SHP77 (cell line): Measurements from ENCODE around the gene RPL3.

Experiments used
- DNase-seq, 2 experiments: peaks; one replicate each; lab custom pipeline; 2025; lab: John Stamatoyannopoulos, UW

Gene RPL3

DNA sequence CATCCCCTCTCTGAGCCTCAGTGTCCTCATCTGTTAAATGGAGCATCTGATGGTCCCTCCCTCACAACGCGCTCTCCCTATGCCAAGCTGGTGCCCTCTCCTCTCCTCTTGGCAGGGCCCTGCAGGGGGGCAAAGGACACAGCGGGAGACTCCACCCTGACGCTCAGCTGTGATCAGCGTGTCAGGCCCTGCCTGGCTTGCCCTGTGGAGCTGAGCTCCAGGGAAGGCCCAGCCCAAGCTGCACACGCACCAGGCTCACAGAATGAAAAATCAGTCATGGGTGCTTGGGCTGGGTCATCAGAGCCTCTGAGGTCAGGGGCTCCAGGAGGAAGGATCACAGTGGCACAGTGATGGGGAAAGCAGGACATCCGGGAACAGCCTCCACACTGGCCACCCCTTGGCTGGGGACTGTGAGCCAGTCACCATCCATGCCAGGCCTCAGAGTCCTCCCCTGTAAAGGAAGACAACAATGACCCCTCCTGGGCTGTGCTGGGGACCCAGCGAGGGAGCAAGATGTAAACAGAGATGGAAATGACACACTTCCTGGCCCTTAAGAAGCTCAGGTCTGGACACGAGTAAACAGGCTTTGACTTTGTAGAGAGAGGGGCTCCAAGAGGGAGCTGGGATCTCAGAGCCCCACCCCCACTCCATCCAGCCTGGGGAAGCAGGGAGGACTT, 36.6 kb downstream of the RPL3 start:
- no peak for DNase-seq

DNA sequence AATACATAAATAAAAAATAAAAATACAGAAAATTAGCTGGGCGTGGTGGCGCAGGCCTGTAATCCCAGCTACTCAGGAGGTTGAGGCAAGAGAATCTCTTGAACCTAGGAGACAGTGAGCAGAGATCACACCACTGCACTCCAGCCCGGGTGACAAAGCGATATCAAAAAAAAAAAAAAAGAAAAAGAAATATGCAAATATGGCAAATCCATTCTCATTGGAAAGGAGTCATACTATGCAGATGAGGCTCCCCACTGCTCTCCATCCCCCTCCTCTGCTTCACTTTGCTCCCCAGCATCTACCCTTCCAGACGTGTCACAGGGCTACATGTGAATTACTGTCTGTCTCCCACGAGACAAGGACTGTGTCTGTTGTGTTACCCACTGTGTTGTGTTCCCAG, 38.3 kb downstream of the RPL3 start:
- DNase-seq: no peak

DNA sequence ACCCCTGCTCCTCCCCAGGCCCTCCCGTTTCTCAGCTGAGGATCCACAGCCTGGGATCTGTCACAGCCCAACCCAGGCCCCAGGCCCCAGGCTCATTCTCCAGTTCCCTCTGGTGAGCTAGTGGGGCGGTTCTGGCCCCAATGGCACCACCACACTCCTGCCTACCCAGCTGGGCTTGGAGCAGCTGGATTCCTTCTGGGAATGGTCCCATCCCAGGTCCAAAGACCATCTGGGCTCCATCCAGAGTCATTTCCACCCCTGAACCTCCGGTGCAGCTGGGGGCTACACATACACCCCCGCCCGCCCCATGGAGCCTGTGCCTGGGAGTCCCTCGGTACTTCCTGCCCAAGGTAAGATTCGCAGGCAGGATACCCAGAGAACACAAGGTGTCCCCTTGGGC, 39.2 kb downstream of the RPL3 start:
- no peak for DNase-seq

DNA sequence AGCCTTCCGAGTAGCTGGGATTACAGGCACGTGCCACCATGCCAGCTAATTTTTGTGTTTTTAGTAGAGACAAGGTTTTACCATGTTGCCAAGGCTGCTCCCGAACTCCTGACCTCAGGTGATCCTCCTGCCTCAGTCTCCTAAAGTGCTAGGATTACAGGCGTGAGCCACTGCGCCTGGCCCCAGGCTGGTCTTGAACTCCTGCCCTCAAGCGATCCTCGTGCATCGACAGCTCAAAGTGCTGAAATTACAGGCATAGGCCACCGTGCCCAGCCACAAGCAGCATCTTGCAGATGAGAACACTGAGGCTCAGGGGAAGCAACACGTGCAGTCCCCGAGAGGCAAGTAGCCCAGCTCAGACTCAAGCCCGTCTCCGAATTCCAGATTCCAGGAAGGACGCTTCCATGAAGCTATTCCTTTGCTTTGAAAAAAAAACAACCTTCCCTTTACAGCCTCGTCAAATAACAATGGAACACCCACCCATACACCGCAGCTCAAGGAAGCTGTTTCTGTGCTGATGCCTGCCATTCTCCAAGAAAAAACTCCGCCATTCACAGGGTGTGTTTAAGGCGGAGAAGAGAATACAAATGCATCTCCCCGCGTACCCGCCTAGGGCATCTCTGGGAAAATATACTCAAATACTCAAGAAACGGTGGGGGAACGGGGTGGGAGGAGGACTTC, 40.1 kb downstream of the RPL3 start:
- no peak for DNase-seq

DNA sequence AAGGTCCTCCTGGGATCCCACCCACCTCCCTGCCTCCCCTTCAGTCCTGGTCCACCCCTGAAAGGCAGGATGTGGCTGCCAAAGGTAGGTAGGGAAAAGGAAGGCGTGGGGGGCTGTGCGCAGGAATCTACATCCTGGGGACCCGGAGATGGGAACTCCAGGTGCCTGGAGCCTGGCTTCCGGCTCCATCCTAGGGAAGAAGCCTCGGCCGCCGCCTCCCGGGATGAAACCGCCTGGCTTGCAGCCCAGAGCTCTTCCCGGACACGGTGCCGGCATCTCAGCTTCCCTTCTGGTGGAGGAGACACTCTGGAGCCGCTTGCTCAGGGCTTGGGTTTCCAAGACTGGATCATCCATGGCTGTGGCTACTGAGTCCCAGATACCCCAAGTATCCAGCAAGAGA, 41.4 kb downstream of the RPL3 start:
- no peak for DNase-seq

DNA sequence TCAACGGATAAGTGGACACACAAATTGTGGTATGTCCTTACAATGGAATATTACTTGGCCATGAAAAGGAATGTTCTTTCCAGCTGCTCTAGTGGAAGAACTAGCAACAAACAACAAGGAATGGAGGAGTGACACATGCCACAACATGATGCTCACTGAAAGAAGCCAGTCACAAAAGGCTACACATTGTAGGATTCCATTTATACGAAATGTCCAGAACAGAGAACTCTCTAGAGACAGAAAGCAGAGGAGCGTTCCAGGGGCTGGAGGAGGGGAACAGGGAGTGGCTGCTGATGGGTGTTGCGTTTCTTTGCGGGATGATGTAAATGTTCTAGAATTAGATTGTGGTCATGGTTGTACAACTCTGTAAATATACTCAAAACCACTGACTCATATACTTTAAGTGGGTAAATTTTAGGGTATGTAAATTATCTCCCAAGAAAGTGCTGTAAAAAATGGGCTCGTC, 42.2 kb downstream of the RPL3 start:
- no peak for DNase-seq

DNA sequence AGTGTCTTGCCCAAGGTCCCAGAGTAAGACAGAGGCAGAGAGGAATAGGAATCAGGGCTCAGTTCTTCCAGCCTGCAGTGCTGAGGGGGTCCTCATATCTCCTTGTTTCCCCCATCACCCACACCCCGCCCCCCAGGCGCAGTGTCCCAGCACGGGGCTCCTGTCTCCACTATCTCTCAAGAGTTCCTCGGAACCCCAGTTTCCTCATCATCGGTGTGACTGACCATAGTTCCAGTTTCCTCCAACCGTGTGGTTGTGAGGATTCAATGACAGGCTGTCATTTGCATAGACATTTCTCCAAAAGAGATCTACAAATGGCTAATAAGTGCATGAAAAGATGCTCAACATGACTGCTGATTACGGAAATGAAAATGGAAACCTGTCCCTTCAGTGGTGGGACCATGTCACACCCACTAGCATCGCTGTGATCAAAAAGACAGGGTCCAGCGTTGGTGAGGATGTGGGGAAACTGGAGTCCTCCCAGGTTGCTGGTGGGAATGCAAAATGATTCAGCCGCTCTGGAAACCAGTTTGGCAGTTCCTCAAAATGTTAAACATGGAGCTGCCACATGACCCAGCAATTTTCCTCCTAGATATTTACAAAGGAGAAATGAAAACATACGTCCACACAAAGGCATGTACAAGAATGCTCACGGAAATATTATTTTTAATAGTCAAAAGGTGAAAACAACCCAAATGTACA, 42.8 kb downstream of the RPL3 start:
- no peak for DNase-seq

DNA sequence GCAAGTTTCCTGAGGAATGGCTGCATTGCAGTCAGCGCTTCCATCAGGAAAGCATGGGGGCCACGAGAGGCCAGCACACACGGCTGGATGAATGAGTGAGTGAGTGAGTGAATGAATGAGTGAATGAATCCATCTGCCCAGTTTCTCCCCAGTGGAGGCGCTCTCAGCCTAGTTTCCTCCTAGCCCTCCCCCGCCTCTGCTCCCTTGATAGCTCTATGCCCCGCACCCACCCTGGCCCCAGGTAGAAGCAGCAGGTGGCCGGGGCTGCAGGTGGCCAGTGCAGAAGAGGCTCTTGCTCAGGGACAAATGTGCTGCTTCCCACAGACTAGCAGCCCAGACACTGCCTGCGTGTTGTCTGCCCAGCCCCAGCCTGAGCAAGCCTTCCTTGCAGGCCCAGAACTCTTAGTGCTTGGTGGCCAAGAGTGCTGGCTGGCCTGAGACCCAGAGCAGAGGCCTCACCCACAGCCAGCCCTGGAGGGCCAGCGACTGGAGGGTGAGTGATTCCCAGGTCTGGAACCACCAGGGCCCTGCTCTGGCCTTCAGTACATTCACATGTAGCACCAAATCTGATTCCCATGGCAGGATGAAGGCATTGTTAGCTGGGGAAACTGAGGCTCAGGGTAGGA, 43.5 kb downstream of the RPL3 start:
- DNase-seq: peak in 1 of 2 experiments; percentile 43

DNA sequence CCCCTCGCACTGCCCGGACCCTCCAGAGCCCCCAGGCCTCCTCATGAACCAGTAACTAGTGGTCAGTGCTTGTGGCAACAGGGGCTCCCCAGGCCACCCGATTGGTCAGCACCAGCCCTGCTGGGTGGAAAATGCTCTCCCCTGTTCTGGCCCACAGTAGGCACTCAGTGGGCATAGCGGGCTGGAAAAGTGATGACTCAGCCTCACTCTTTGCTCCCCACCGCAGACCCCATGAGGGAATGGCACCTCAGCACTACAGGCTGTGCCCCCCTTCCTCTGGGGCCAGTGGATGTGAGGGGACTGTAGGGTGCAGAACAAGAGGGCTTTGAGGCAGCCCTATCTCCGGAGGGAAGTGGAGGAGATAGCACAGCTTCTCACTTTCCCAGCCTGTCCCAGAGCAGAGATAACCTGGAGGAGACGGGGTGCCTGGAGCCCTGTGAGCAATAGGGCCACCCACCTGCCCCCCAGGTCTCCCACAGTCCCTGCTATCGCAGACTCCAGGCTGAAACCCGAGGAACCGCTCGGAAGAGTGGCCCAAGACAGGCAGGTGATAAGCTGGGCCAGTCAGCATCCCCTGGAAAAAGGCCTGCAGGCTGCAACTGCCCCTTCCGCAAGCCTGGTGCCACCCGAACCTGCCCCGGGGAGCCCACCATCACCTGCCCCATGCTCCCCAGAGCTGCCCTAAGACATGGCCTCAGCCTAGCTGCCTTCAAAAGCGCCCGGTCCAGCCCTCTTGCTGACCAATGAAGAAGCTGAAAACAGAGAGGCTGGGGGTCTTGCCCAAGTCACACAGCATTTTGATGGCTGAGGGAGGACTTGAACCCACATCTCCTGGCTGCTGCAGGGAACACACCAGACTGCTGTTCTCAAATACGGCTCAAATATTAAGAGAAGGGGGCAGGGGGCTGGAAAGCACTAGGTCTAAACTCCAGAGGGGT, 45.2 kb downstream of the RPL3 start:
- DNase-seq: no peak

DNA sequence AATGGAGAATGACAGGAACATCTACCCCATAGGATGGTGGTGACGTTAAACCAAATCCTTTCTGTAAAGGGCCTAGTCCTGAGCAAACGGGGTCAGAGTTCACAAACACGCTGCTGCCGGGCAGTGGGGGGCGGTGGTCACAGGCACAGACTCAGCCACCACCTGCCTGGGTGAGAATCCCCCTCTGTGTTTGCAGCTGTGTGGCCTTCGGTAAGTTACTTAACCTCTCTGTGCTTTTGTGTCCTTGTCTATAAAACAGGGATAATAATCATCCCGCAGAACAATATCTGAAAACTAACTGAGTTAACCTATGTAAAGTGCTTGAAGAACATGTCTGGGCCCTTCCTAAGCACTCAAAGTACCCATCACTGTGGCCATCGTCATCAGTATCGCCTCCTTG, 48.6 kb downstream of the RPL3 start:
- DNase-seq: no peak

DNA sequence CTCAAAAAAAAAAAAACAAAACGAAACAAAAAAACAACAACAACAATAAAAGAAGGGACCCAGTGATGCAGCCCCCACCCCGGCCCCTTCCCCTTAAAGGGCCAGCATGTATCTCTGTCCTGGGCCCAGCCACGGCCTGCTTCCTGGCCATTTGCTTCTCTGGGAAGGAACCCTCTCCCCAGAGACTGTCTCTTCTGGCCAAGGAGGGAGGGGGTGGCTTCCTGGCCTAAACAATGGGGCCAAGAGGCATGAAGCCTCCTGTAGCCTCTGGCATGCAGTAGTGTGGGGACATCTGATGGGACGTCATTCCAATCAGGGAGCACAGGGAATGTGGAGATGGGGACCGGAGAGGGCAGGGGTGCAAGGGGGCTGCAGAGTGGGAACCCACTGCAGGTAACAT, 49.1 kb downstream of the RPL3 start:
- DNase-seq: no peak

DNA sequence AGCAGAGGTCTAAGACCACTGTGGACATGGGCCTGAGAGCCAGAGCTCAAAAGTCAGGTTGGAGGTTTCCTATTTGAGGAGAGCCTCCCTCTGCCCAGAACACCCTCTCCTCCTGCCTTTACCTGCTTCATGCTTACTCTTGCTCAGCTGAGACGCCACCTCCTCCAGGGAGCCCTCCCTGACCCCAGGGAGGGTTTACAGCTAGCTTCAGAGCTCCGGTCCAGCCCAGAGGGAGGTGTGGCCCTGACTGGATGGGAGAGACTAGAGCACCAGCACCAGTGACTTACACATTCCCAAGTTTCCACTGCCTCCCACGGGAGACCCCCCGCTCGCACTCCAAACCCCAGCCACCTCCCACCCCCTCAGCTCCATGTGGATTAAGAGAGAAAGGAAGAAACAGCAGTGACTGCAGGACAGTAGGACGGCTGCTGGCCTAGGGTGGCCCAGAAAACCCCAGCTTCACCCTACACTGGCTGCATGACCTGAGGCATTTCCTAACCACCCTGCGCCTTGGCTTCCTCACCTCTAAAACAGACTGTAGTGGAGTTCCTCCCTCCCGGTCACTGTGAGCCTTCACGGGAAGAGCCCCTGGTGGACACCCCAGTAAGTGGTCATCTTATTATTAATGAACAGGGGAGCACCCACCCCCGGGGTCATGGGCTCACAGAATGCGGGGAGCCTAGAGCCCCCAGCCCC, 50.2 kb downstream of the RPL3 start:
- no peak for DNase-seq

DNA sequence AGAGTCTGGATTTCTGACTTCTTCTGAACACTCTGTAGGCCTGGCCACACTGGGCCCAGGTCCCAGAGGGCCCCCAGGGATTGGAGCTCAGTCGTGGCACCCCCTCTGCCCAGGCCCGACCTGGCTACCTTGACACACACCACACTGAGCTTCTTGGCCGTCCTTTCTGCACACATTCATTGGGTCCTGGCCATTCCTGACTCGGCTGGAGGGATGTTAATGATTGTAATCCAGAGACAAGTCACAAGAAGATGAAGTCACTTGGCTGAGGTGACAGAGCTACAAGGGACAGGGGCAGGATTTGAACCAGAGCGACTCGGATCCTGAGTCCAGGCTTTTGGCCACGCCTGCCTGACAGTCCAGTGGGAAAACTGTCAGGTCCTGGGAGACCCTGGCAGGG, 50.8 kb downstream of the RPL3 start:
- DNase-seq: no peak

DNA sequence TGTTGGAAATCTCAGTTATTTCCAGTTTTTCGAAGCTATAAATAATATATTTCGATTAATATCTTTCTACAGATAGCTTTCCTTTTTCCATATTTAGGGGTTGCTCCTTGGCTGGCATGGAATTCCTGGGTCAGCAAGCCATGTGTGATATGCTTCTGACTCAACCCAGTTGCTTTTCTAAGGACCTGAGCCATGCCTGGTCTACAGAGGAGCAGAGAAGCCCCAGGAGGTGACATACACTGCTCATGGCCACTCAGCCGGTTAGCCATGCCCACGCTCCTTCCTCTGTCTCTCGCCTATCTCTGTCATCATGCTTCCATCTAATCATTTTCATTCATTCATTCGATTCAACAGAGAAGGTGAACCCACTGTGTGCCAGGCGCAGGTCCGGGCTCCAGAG, 51.4 kb downstream of the RPL3 start:
- no peak for DNase-seq

DNA sequence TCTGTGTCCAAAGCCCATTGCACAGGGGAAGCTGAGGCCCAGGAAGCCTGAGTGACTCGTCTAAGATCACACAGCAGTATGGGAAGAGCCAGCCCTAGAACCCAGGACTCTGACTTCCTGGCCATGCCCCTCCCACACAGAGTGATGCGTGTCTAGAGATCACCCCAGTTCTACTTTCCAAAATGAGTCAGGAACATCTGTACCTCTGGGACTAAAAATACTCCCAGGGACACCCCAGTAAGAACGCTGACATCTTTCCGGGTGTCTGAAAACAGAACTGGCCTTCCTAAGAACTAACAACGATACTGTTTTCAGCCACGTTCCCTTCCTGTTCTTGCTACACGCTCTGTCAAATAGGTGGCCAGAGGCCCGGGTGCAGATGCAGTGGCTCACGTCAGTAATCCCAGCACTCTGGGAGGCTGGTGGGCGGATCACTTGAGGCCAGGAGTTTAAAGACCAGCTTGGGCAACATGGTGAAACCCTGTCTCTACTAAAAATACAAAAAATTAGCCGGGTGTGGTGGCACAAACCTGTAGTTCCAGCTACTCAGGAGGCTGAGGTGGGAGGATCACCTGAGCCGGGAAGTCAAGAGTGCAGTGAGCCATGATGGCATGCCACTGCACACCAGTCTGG, 52.9 kb downstream of the RPL3 start:
- DNase-seq: no peak

DNA sequence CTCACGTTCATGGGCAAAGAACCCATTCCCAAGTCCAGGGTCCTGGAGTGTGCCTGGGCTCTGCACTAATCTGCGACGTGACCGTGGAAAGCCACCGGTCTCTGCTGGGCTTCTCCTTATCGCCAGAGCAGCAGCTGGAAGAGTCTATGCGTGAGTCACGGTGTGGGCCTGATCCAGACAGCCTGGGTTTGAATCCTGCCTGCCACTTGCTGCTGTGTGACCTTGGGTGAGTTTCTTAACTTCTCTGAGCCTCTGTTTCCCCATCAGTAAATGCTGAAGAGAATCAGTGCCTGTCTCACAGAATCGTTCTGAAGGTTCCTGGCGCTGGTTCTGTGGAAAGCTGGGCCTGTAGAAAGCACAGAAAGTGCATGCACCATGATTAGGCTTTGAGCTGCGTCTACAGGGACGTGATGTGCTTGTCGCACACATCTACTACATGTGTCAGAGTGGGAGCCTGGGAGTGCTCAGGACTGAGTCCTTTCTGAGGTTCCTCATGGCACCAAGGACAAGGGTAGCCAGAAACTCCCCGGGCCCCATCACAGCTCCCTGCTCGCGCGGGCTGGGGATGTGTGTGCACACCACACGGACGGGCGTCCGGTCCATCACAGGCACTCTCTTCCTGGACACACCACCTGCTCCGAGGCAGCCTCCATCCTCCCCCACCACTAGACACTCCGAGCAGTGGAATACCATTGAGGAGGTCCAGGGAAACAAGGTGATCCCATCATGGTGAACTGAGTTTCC, 54.1 kb downstream of the RPL3 start:
- DNase-seq: no peak

DNA sequence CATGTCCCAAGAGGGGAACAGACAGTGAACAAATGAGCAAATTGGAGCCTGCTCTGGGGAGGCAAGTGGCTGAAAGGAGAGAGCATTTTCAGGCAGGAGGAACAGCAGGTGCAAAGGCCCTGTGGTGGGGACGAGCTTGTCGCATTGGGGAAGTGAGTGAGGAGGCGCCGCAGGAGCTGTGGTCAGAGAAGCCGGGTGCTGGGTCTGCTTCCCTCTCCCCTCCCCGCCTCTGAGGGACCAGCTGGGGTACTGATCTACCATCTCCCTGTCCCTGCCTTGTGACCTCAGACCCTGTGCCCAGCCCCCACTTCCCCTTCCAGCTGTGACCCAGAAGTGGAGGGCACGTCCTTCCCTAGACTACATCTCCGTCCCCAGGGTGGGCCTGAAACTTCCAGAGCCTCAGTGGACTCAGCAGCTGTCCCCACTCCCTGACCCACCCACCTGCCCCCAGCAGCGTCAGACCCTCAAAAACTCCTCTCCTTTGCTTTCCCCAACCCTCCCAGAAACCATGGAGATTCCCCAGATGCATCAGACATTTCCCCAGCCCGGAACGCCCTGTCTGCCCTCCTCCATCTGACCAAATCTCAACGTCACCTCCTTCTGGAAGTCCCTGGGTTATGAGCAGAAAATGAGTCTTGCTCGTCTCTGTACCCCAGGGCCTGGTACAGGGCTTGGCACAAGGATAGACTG, 54.9 kb downstream of the RPL3 start:
- DNase-seq: no peak

DNA sequence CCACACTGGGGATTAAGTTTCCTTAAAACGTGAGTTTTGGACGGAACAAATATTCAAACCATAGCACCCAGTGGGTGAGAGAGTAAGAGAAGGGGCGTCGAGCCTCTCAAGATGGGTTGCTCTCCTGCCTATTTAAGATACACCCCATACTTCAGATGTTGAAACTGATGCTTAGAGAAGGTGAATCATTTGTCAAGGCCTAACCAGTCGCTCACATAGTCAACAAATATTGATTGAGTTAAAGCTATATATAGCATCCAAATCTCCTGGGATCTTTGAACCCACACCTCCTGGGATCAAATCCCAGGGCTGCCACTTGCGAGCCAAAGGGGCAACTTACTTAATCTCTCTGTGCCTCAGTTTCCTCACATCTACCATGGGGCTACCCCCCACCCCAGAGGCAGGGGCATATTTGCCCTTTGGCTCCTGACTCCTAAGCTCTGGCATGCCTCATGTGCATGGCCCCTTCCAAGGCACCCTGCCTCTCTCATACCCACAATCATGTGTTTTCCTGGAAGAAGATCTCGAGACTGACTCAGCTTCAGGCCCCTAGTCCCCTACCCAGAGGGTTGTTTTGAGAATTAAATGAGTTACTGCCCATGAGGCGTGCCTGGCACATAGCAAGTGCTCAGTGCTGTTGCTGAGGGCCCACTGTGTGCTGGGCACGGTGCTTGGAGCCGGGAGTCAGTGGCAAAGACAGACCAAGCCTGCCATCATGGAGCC, 55.6 kb downstream of the RPL3 start:
- DNase-seq: no peak
